Measurements from ENCODE around the gene PGLYRP2. TPM values are rescaled to one million over a fixed set of nuclear protein-coding genes. Genes with fewer than 3 reads are reported as not detected.
"Not testable (repeated sequence)": the region's sequence is repeated elsewhere in the genome, so short reads cannot be mapped to it uniquely, and the experiment has no call there.

Gene PGLYRP2
- polyA plus RNA-seq, 1 of the 3 experiments (the other 2 are of a cell fraction) = not detected

DNA sequence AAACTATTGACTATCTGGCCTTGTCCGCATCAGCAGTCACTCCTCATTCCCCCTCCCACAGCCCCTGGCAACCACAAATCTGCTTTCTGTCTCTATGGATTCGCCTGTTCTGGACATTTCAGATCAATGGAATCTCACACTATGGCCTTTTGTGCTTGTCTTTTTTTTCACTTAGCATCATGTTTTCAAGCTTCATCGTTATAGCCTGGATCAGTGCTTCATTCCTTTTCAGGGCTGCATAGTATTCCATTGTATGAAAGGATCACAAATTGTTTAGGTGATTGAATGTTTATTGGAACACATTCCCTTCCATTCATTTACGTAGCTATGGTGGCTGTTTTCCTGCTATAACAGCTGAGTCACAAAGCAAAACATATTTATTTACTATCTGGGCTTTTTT is 7.7 kb upstream of the PGLYRP2 start (continued):
- TF ChIP-seq REST (IDR thresholded peaks at IDR 0.05; ENCODE audit: low read depth, low read length) = no peak

DNA sequence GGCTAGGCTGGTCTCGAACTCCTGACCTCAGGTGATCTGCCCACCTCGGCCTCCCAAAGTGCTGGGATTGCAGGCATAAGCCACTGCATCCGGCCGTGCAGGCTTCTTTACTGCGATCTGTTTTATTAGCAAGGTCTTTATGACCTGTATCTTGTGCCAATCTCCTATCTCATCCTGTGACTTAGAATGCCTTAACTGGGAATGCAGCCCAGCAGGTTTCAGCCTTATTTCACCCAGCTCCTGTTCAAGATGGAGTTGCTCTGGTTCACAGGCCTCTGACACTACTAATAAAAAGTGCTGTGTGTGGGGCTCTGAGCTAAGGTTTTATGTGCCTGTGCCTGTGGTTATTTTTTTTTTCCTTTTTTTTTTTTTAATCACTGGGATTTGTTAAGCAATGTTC is 6.5 kb upstream of the PGLYRP2 start:
- CTCF ChIA-PET; POLR2A ChIA-PET; H3K4me1 ChIP-seq (ENCODE audit: control insufficient read depth in 1 of 2, insufficient read depth in 2 of 2, low read depth in 1 of 2, low read length in 1 of 2): not testable (repeated sequence)

DNA sequence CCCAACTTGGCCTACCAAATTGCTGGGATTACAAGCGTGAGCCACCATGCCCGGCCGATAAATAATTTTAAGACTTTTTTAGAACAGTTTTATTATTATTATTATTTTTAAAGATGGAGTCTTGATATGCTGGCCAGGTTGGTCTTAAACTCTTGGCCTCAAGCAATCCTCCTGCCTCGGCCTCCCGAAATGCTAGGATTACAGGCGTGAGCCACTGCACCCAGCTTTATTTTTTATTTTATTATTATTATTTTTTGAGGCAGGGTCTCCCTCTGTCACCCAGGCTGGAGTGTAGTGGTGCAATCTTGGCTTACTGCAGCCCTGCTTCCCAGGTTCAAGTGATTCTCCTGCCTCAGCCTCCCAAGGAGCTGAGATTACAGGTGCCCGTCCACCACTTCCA is 1.7 kb upstream of the PGLYRP2 start:
- H3K27me3 ChIP-seq (ENCODE audit: insufficient read depth); H3K4me3 ChIP-seq (ENCODE audit: low read depth in 2 of 2, low read length in 1 of 2); H3K36me3 ChIP-seq (replicated peaks in 1 of 2; ENCODE audit: control insufficient read depth in 1 of 2, insufficient read depth in 2 of 2, low read length in 1 of 2); DNase-seq; POLR2A ChIA-PET; H2AFZ ChIP-seq (ENCODE audit: low read depth); H3K9ac ChIP-seq; H3K27ac ChIP-seq (ENCODE audit: low read depth in 2 of 2, low read length in 1 of 2); H4K20me1 ChIP-seq (ENCODE audit: insufficient read depth); CTCF ChIA-PET; H3K4me1 ChIP-seq (ENCODE audit: control insufficient read depth in 1 of 2, insufficient read depth in 2 of 2, low read depth in 1 of 2, low read length in 1 of 2); H3K9me2 ChIP-seq; H3K4me2 ChIP-seq; H3K79me2 ChIP-seq (ENCODE audit: insufficient read depth); H3K9me3 ChIP-seq; H3F3A ChIP-seq (replicated peaks; ENCODE audit: insufficient read depth): not testable (repeated sequence)
- WGBS (ENCODE audit: low lambda C conversion rate) = 19% methylated on average over 7 of the region's 7 CpGs

More for the DNA sequence above, 6.5 kb upstream of the PGLYRP2 start:
- not testable (repeated sequence) for H3K27ac ChIP-seq (ENCODE audit: low read depth in 2 of 2, low read length in 1 of 2); H3K27me3 ChIP-seq (ENCODE audit: insufficient read depth); H3K4me2 ChIP-seq; H4K20me1 ChIP-seq (ENCODE audit: insufficient read depth); H2AFZ ChIP-seq (ENCODE audit: low read depth); H3K4me3 ChIP-seq (ENCODE audit: low read depth in 2 of 2, low read length in 1 of 2); H3K9ac ChIP-seq; H3K79me2 ChIP-seq (ENCODE audit: insufficient read depth); H3K9me3 ChIP-seq; H3K9me2 ChIP-seq; DNase-seq; H3F3A ChIP-seq (replicated peaks; ENCODE audit: insufficient read depth); H3K36me3 ChIP-seq (replicated peaks in 1 of 2; ENCODE audit: control insufficient read depth in 1 of 2, insufficient read depth in 2 of 2, low read length in 1 of 2)
- 35% methylated on average over 5 of the region's 5 CpGs for WGBS (ENCODE audit: low lambda C conversion rate)

- no peak overlapping the region for H2AFZ ChIP-seq (ENCODE audit: low read depth)
- CTCF ChIA-PET = no interaction called here
- H3K27ac ChIP-seq (ENCODE audit: low read depth in 2 of 2, low read length in 1 of 2) = no peak overlapping the region
- TF ChIP-seq NRF1 (IDR thresholded peaks at IDR 0.05; ENCODE audit: low read depth, low read length) (no peak), EZH2phosphoT487 (IDR thresholded peaks at IDR 0.05; ENCODE audit: borderline replicate concordance, low read depth) (no peak), ELF1 (IDR thresholded peaks at IDR 0.05) (no peak), CHD2 (IDR thresholded peaks at IDR 0.05; ENCODE audit: low read length, partially characterized antibody) (no peak), PBX3 (IDR thresholded peaks at IDR 0.05) (no peak), POLR2AphosphoS5 (IDR thresholded peaks at IDR 0.05; ENCODE audit: low read depth, low read length) (no peak), EP300 (IDR thresholded peaks at IDR 0.05; ENCODE audit: borderline replicate concordance in 1 of 2, low read depth in 1 of 2, low read length in 1 of 2) (no peak), TCF12 (IDR thresholded peaks at IDR 0.05) (no peak), ZBTB33 (IDR thresholded peaks at IDR 0.05; ENCODE audit: borderline replicate concordance, low read depth) (no peak), SIN3A (IDR thresholded peaks at IDR 0.05; ENCODE audit: borderline replicate concordance, low read depth, low read length) (no peak), FOSL2 (IDR thresholded peaks at IDR 0.05; ENCODE audit: borderline replicate concordance, low read depth) (no peak), JUND (IDR thresholded peaks at IDR 0.05) (no peak), RXRA (IDR thresholded peaks at IDR 0.05; ENCODE audit: borderline replicate concordance, low read depth) (no peak)
- TF ChIP-seq, protein P1, sequence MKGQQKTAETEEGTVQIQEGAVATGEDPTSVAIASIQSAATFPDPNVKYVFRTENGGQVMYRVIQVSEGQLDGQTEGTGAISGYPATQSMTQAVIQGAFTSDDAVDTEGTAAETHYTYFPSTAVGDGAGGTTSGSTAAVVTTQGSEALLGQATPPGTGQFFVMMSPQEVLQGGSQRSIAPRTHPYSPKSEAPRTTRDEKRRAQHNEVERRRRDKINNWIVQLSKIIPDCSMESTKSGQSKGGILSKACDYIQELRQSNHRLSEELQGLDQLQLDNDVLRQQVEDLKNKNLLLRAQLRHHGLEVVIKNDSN (IDR thresholded peaks at IDR 0.05; ENCODE audit: borderline replicate concordance, low read depth) = no peak
- 12% methylated on average over 5 of the region's 5 CpGs for WGBS (ENCODE audit: low lambda C conversion rate)
- H3K9me3 ChIP-seq = no peaks in the 10 kb centered on the region
- H3K4me2 ChIP-seq = no peak overlapping the region
- no peaks in the 10 kb centered on the region for H3K36me3 ChIP-seq (replicated peaks in 1 of 2; ENCODE audit: control insufficient read depth in 1 of 2, insufficient read depth in 2 of 2, low read length in 1 of 2)
- H3K27me3 ChIP-seq (ENCODE audit: insufficient read depth) = peaks cover 18% of the 10 kb centered on the region
- no peaks in the 10 kb centered on the region for H3K9me2 ChIP-seq
- no peak overlapping the region for H3K9ac ChIP-seq
- no peaks in the 10 kb centered on the region for H3F3A ChIP-seq (replicated peaks; ENCODE audit: insufficient read depth)
- no peak for DNase-seq
- no peaks in the 10 kb centered on the region for H3K4me1 ChIP-seq (ENCODE audit: control insufficient read depth in 1 of 2, insufficient read depth in 2 of 2, low read depth in 1 of 2, low read length in 1 of 2)
- POLR2A ChIA-PET = no interaction called here
- no peak overlapping the region for H3K4me3 ChIP-seq (ENCODE audit: low read depth in 2 of 2, low read length in 1 of 2)
- no peaks in the 10 kb centered on the region for H3K79me2 ChIP-seq (ENCODE audit: insufficient read depth)
- H4K20me1 ChIP-seq (ENCODE audit: insufficient read depth) = no peaks in the 10 kb centered on the region
Measured at GRCh38 chr19:15476325-15476724, 3.0 kb downstream of the PGLYRP2 start.

All from SK-N-SH (cell line).